ENCODE data around the gene TBX4. TPM values are rescaled to one million over a fixed set of nuclear protein-coding genes. Genes with fewer than 3 reads are reported as not detected.
"Not testable (repeated sequence)": the region's sequence is repeated elsewhere in the genome, so short reads cannot be mapped to it uniquely, and the experiment has no call there.

Gene TBX4
- polyA plus RNA-seq, 1 experiment: 0.11 TPM

DNA sequence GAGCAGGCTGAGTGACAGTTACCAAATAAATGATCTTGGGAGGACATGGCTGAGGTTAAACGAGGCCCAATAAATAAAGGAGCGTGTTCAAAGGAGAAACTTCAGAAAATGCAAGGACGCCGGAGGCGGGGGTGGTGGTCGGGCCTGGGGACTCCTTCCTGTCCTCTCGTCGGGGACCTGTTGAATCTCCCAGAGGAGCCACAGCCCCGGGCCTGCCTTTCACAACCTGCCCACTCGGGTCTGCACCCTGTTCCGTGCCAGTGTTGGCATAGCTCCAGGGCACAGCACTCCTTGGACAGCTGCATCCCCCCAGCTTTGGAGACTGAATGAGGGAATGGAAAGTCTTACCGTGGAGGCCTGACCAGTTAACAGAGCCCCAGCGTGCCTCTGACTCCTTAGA is 8.1 kb upstream of the TBX4 start:
- CTCF ChIA-PET: no interaction called here
- TF ChIP-seq CTCF (IDR thresholded peaks at IDR 0.05; ENCODE audit: low read depth, low read length): no peak
- Histone ChIP-seq H3K27ac (ENCODE audit: low read depth, low read length) (no peak overlapping the region), H3K9me3 (ENCODE audit: control insufficient read depth, insufficient read depth, low read length) (no peaks in the 10 kb centered on the region; the same call in 1 of the 2 replicates), H3K4me3 (ENCODE audit: low read depth, low read length) (no peak overlapping the region), H3K27me3 (ENCODE audit: control insufficient read depth, insufficient read depth, low read length) (peaks cover 14% of the 10 kb centered on the region)
- no peak for DNase-seq (ENCODE audit: low read depth, low spot score)
- POLR2A ChIA-PET: no interaction called here

DNA sequence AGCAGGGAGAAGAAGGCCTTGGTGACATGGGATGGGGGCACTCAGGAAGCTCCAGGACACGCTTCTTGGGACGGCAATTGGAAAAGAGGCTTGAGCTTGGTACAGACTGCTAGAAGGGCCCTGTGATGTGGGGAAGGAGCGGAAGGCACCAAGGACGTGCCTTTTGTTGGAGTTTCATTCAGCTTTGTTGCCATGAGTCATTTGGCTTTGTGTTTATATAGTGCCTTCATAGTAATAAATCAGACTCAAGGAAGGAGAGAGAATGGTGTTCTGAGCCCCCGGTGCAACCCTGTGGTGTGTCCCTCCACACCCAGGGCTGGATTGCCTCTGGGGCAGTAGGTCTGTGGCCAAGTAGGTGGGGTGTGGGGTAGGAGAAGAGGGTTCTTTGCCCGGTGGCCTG is 7.4 kb upstream of the TBX4 start:
- no peak overlapping the region for H3K4me3 ChIP-seq (ENCODE audit: low read depth, low read length)
- H3K27me3 ChIP-seq (ENCODE audit: control insufficient read depth, insufficient read depth, low read length): peaks cover 12% of the 10 kb centered on the region
- TF ChIP-seq CTCF (IDR thresholded peaks at IDR 0.05; ENCODE audit: low read depth, low read length): no peak
- ChIA-PET CTCF (interaction anchor here (1.1 kb wide), 1 partner anchor 33 kb away, joined by 4 read pairs; no protein-coding TSS in a partner anchor), POLR2A (no interaction called here)
- no peak overlapping the region for H3K27ac ChIP-seq (ENCODE audit: low read depth, low read length)
- no peak for DNase-seq (ENCODE audit: low read depth, low spot score)
- no peaks in the 10 kb centered on the region; the same call in 1 of the 2 replicates for H3K9me3 ChIP-seq (ENCODE audit: control insufficient read depth, insufficient read depth, low read length)

- ChIA-PET POLR2A (interaction anchor here (1.2 kb wide), 1 partner anchor 39 kb away, joined by 3 read pairs; no protein-coding TSS in a partner anchor), CTCF (interaction anchor here (0.6 kb wide), 1 partner anchor 127 kb away, joined by 3 read pairs; no protein-coding TSS in a partner anchor)
- no peak for DNase-seq (ENCODE audit: low read depth, low spot score)
- Histone ChIP-seq H3K27ac (ENCODE audit: low read depth, low read length) (no peak overlapping the region), H3K27me3 (ENCODE audit: control insufficient read depth, insufficient read depth, low read length) (peaks cover 26% of the 10 kb centered on the region), H3K4me3 (ENCODE audit: low read depth, low read length) (no peak overlapping the region), H3K9me3 (ENCODE audit: control insufficient read depth, insufficient read depth, low read length) (no peaks in the 10 kb centered on the region; the same call in 1 of the 2 replicates)
- TF ChIP-seq CTCF (IDR thresholded peaks at IDR 0.05; ENCODE audit: low read depth, low read length): no peak
Observed at GRCh38 chr17:61447358-61447757, 4.9 kb upstream of the TBX4 start.

DNA sequence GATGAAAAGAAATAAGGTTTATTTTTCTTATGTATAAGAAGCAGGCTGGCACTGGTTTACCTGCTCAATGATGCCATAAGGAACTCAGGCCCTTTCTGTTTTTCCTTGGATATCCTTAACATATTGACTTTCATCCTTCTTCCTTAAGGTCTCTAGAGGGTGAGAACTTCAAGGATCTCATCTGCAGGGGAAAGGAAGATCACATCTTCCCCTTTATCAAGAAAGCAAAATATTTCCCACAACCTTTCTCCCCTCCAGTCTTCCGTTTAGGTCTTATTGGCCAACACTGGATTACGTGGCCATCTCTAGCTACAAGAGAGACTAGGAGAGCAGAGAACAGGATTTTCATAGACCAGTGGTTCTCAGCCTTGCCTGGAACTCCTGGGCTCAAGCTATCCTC is 4.2 kb upstream of the TBX4 start:
- ChIA-PET POLR2A (interaction anchor here (1.2 kb wide), 1 partner anchor 38 kb away, joined by 3 read pairs; no protein-coding TSS in a partner anchor), CTCF (interaction anchor here (0.6 kb wide), 1 partner anchor 126 kb away, joined by 3 read pairs; no protein-coding TSS in a partner anchor)
- H3K27ac ChIP-seq (ENCODE audit: low read depth, low read length): no peak overlapping the region
- no peak overlapping the region for H3K4me3 ChIP-seq (ENCODE audit: low read depth, low read length)
- H3K27me3 ChIP-seq (ENCODE audit: control insufficient read depth, insufficient read depth, low read length): peaks cover 31% of the 10 kb centered on the region
- H3K9me3 ChIP-seq (ENCODE audit: control insufficient read depth, insufficient read depth, low read length): peaks cover 4% of the 10 kb centered on the region; the same call in 1 of the 2 replicates
- TF ChIP-seq CTCF (IDR thresholded peaks at IDR 0.05; ENCODE audit: low read depth, low read length): no peak
- DNase-seq (ENCODE audit: low read depth, low spot score): no peak

- DNase-seq (ENCODE audit: low read depth, low spot score); POLR2A ChIA-PET; H3K27ac ChIP-seq (ENCODE audit: low read depth, low read length); H3K9me3 ChIP-seq (ENCODE audit: control insufficient read depth, insufficient read depth, low read length); H3K4me3 ChIP-seq (ENCODE audit: low read depth, low read length): not testable (repeated sequence)
- peaks cover 36% of the 10 kb centered on the region for H3K27me3 ChIP-seq (ENCODE audit: control insufficient read depth, insufficient read depth, low read length)
- CTCF ChIA-PET: interaction anchor here (1.0 kb wide), 2 partner anchors 28 to 101 kb away, joined by 3 read pairs; no protein-coding TSS in a partner anchor
Observed at GRCh38 chr17:61449140-61449539, 3.1 kb upstream of the TBX4 start.
